ENCODE results near the gene RAD17.

RAD17 gene

GRCh38 chr5:69334793-69335268 lies 34.8 kb upstream of the RAD17 start:
- Histone ChIP-seq H3K27ac (no peak overlapping the region), H3K27me3 (replicated peaks) (no peaks in the 10 kb centered on the region), H3K36me3 (replicated peaks) (no peaks in the 10 kb centered on the region), H3K4me3 (ENCODE audit: low read depth, low read length) (peak overlapping the region; percentile 22)
- in situ Hi-C loops (cut with HindIII; ENCODE audit: low pct_ligation_motif_present, low sequenced_read_pairs), result no loop called here
- DNase-seq, result peak; percentile 83
- TF ChIP-seq CTCF (IDR thresholded peaks at IDR 0.05; ENCODE audit: low read depth, low read length, missing control alignments), result peak; percentile 93

GRCh38 chr5:69335341-69335935 lies 34.2 kb upstream of the RAD17 start:
- Histone ChIP-seq H3K27me3 (replicated peaks) (no peaks in the 10 kb centered on the region), H3K27ac (no peak overlapping the region), H3K36me3 (replicated peaks) (no peaks in the 10 kb centered on the region), H3K4me3 (ENCODE audit: low read depth, low read length) (no peak overlapping the region)
- DNase-seq, result no peak
- in situ Hi-C loops (cut with HindIII; ENCODE audit: low pct_ligation_motif_present, low sequenced_read_pairs), result no loop called here
- TF ChIP-seq CTCF (IDR thresholded peaks at IDR 0.05; ENCODE audit: low read depth, low read length, missing control alignments), result no peak

- in situ Hi-C loops (cut with HindIII; ENCODE audit: low pct_ligation_motif_present, low sequenced_read_pairs), result no loop called here
- no peaks in the 10 kb centered on the region for H3K36me3 ChIP-seq (replicated peaks)
- DNase-seq, result no peak
- no peaks in the 10 kb centered on the region for H3K27me3 ChIP-seq (replicated peaks)
- no peak overlapping the region for H3K4me3 ChIP-seq (ENCODE audit: low read depth, low read length)
- TF ChIP-seq CTCF (IDR thresholded peaks at IDR 0.05; ENCODE audit: low read depth, low read length, missing control alignments), result no peak
- no peak overlapping the region for H3K27ac ChIP-seq
These were observed 28.0 kb upstream of the RAD17 start for GRCh38 chr5:69341520-69342161.

- no peaks in the 10 kb centered on the region for H3K36me3 ChIP-seq (replicated peaks)
- no peak overlapping the region for H3K27ac ChIP-seq
- no peak for TF ChIP-seq CTCF (IDR thresholded peaks at IDR 0.05; ENCODE audit: low read depth, low read length, missing control alignments)
- no peak for DNase-seq
- H3K4me3 ChIP-seq (ENCODE audit: low read depth, low read length), result no peak overlapping the region
- H3K27me3 ChIP-seq (replicated peaks), result no peaks in the 10 kb centered on the region
- in situ Hi-C loops (cut with HindIII; ENCODE audit: low pct_ligation_motif_present, low sequenced_read_pairs), result no loop called here
These were observed 26.5 kb upstream of the RAD17 start for GRCh38 chr5:69343083-69343482.

GRCh38 chr5:69350664-69351063 lies 19.0 kb upstream of the RAD17 start:
- DNase-seq, result no peak
- no peak overlapping the region for H3K4me3 ChIP-seq (ENCODE audit: low read depth, low read length)
- no peaks in the 10 kb centered on the region for H3K27me3 ChIP-seq (replicated peaks)
- H3K36me3 ChIP-seq (replicated peaks), result peaks cover 18% of the 10 kb centered on the region
- no peak overlapping the region for H3K27ac ChIP-seq
- in situ Hi-C loops (cut with HindIII; ENCODE audit: low pct_ligation_motif_present, low sequenced_read_pairs), result no loop called here
- no peak for TF ChIP-seq CTCF (IDR thresholded peaks at IDR 0.05; ENCODE audit: low read depth, low read length, missing control alignments)
